Measurements from ENCODE around the gene FAM174C.

GRCh38 chr19:1312767-1313694 lies 37.7 kb downstream of the FAM174C start:
- no peak for TF ChIP-seq CTCF (IDR thresholded peaks at IDR 0.05; ENCODE audit: extremely low read depth in 1 of 2, insufficient read depth in 1 of 2, low read depth in 1 of 2, low read length in 2 of 2)
- no peak for TF ChIP-seq MAX (IDR thresholded peaks at IDR 0.05; ENCODE audit: insufficient read depth, insufficient read length)
- TF ChIP-seq POLR2A (IDR thresholded peaks at IDR 0.05; ENCODE audit: low read depth, low read length) = no peak
